Right lobe of liver (tissue), 4 donors: ENCODE data around the gene ARX.

Experiments
- CTCF ChIP-seq, 4 donors: fragments of 200-600 bp in 3 of 4; fragments of 450-650 bp in 1 of 4; IDR thresholded peaks; one replicate each; pipeline versions ENCODE4 v1.5.1 to v1.8.0; 2016 to 2022; ENCODE audit warnings: antibody characterized with exemption in 4 of 4, mild to moderate bottlenecking in 2 of 4
- POLR2A ChIP-seq: fragments of 450-650 bp; IDR thresholded peaks from one replicate; pipeline ENCODE4 v1.6.1; 2017; ENCODE audit warnings: antibody characterized with exemption, mild to moderate bottlenecking
- donor health status: DM: no; HTN: no; CAD: no.
- donor health status: DM: no; HTN: no; CAD: no.
- donor health status: DM: no; HTN: yes; CAD: no.

DNA sequence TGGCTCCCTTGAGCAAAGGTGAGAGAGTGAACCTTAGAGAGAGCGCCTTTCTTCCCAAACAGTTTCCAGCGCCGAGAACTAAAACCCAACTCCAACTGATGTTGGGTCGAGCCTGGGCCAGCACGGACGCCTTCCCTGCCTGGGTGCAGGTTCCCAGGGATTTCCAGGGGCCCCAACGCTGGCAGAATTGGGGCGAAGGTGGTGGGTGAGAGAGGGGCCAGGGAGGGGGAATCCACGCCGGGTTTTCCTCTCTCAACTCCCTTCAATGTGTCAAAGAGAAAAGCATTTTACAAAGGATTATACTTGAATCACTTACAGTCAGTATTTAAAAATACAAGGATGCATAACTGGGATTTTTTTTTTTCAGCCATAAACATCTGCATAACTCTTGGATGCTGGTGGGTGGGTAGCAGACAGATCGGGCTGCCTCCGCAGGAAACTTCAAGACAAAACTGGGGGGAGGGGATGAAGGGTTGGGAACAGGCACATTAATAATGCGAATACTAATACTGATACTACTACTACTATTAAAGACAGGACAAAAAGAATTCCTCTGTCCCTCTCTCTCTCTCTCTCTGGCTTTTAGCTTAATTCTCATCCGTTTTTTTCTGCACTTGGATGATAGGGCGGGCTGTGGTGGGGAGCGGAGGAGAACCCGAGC, 1.3 kb upstream of the ARX start:
- TF ChIP-seq POLR2A (no peak), CTCF (IDR thresholded peaks at IDR 0.05) (no peak)
